NK-92 (cell line): ENCODE results near the gene DPPA3.
"Not testable (repeated sequence)": the region's sequence is repeated elsewhere in the genome, so short reads cannot be mapped to it uniquely, and the experiment has no call there.

Experiments used
- DNase-seq: peaks from one replicate; lab custom pipeline; 2025; ENCODE audit not compliant: unreplicated experiment; lab: John Stamatoyannopoulos, UW

Gene DPPA3

DNA sequence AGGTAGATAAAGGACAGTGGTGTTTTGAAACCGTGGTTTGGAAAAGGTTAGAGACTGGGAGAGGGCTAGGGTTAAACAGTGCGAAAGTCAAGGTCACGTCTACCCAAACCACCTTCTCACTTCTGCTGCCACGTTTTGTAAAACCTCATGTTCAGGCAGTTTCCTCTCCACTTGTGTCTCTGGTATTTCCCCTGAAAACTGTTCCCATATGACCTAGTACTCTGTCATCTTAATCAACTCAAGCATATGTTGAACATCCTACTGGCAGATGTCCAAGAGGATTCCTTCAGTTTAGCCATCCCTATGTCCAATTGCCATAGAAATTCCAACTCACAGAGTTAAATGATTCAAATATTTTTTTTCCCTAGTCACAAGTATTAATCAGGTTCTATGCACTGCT lies 18.5 kb downstream of the DPPA3 start:
- no peak for DNase-seq

DNA sequence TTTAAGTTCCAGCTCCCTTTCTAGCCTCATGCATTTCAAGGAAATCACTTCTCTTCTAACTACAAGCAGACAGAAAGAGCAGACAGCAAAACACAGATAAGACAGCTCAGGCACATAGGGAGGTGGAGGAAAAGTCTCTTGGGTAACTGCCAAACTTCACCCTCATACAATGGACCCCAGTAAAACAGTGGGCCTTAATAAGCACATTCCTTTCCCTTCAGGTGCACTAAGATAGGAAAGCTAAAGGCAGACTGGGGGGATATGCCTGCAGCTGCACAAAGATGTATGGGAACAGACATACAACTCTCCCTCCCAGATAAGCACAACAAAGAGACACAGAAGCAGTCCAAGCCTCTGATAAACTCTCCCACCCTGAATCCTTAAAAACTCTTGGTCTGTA lies 19.8 kb downstream of the DPPA3 start:
- DNase-seq, result not testable (repeated sequence)

DNA sequence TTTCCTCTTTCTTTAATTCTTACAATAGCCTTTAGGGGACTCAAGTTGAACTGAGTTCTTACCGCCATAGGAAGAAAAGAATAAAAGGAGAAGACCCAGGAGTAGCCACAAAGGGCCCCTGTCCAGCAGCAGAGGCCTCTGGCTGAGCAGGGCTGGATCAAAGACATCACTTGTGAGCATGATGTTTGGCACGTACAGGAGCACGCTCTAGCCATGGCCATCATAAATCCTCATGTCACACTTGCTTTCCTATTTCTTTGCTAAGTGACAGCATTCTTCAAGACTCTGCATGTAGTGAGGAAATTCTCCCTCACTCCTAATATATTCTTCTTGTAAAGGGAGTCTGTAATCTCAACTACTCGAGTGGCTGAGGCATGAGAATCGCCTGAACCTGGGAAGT lies 20.3 kb downstream of the DPPA3 start:
- no peak for DNase-seq

DNA sequence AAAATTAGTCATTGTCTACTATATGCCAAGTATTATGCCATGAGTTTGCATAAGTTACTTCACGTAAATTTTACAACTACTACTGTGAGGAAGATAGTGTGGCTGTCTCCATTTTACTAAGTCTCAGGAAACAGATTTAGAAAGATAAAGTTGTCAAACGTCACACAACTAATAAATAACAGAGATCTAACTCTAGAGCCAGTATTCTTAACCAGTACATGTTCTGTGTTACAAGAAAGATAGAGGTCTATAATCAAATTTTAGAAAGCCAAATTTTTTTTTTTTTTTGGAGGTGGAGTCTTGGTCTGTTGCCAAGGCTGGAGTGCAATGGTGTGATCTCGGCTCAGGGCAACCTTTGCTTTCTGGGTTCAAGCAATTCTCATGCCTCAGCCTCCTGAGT lies 21.8 kb downstream of the DPPA3 start:
- no peak for DNase-seq

DNA sequence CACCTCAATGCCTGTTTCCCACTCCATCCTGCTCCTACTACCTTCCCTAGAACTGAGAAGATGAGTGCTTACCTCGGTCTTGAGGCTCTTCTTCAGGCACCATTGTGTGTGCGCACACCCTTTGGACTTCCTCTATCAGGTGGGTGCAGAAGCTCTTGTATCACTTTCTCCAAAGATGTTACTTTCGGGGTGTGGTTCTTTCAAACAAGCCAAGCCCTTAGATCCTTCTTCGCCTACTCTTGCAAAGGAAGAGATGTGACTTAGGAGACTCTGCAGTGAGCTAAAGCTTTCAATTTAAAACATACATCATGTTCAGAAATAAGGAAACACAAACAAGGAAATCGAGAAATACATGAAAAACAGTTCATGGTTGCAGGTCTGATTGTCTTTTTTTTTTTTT lies 36.0 kb downstream of the DPPA3 start, which contains the start of gene CLEC4C:
CLEC4C (minus strand) TSS at position 130 of the 400 bp plus-strand sequence; CDS start at position 103, 27 bp downstream.
- DNase-seq, result no peak

DNA sequence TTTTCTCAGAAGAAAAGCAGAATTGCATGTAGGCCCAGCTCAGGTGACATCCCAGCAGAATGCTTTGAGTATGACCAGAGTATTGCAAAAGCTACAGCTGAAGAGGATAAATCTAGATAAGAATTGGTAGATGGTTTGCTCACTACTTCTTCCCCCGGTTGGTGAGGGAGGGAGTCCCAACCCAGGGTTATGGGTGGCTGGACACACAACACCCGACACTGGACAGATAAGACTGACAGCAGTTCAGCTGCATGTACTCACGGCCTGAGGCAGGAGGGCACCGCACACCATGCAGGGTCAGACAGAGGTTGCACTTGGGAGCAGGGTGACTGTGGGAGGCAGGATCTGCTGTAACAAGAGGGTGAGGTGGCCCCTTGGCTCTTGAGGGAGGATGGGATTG lies 37.6 kb downstream of the DPPA3 start:
- DNase-seq, result no peak

DNA sequence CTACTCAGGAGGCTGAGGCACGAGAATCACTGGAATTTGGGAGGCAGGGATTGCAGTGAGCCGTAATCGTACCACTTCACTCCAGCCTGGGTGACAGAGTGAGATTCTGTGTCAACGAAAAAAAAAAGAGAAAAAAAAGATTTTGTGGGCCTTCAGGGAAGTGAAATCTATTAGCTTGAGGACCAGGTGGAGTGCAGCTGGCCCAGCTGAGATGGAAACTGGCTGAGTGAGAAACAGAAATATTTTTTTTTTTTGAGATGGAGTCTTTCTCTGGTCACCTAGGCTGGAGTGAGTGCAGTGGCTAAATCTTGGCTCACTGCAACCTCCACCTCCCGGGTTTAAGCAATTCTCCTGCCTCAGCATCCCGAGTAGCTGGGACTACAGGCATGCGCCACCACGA lies 38.2 kb downstream of the DPPA3 start:
- no peak for DNase-seq

DNA sequence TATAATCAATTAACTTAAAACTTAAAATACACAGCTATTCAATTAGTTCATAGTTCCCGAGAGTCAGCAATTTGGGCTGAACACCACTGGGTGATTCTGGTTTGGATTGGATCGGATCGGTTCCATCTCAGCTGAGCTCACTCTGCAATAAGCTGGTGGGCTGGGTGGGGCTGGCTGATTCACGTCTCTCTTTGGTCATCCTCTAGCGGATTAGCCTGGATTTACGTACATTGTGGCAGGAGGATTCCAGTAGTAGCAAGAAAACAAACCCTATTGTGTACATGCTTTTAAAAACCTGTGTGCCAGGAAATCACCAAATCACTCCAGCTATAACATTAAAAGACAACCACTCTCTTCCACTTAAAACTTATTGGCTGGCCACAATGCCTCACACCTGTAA lies 39.1 kb downstream of the DPPA3 start:
- no peak for DNase-seq

DNA sequence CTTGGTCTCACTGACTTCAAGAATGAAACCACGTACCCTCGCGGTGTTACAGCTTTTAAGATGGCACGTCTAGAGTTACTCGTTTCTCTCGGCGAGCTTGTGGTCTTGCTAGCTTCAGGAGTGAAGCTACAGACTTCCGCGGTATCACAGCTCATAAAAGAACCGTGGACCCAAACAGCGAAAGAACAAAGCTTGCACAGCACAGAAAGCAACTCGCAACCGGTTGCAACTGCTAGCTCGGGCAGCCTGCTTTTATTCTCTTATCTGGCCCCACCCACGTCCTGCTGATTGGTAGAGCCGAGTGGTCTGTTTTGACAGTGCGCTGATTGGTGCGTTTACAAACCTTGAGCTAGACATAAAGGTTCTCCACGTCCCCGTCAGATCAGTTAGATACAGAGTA lies 40.2 kb downstream of the DPPA3 start:
- no peak for DNase-seq

DNA sequence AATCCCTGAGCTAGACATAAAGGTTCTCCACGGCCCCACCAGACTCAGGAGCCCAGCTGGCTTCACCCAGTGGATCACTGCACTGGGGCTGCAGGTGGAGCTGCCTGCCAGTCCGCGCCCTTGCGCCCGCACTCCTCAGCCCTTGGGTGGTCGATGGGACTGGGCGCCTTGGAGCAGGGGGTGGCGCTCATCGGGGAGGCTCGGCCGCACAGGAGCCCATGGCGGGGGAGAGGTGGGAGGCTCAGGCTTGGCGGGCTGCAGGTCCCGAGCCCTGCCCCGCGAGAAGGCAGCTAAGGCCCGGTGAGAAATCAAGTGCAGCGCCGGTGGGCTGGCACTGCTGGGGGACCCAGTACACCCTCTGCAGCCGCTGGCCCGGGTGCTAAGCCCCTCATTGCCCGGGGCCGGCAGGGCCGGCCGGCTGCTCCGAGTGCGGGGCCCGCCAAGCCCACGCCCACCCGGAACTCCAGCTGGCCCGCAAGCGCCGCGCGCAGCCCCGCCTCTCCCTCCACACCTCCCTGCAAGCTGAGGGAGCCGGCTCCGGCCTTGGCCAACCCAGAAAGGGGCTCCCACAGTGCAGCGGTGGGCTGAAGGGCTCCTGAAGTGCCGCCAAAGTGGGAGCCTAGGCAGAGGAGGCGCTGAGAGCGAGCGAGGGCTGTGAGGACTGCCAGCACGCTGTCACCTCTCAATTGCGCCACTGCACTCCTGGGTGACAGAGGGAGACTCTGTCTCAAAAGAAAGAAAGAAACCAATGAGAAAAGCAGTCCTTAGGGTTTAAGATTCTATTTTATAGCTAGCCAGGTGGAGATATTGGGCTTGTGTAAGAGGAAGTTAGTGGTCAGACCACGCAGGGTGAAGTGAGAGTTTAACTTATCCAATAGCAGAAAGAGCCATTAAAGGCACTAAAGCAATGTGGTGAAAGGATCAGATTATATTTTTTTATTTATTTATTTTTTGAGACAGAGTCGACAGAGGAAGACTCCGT lies 41.0 kb downstream of the DPPA3 start:
- not testable (repeated sequence) for DNase-seq

DNA sequence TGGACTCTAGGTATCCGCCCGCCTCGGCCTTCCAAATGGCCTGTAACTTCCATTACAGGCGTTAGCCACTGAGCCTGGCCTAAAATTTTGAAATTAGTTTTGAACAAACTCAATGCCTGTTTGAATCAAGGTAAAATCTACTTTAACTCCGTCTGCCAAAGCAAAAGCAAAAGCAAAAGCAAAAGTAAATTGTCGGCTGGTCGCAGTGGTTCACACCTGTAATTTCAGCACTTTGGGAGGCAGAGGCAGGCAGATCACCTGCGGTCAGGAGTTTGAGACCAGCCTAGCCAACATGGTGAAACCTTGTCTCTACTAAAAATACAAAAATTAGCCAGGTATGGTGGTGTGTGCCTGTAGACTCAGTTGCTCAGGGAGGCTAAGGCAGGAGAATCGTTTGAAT lies 44.4 kb downstream of the DPPA3 start:
- DNase-seq, result not testable (repeated sequence)

DNA sequence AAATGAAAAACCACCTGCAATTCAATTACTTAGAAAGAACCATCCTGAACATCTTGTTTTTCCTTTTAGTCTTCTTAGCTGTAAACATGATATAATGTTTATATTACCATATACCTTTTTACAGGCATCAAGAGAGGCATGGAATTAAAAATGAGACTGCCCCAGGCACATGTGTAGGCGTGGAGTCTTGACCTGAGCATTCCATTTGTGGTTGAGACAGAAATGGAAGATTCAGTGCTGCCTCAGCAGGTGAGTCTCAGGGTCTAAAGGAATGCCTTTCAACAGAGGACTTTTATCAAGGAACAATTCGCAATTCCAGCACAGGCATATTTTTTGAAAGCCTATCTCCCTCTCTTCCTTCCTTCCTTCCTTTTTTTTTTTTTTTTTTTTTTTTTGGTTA lies 45.8 kb downstream of the DPPA3 start:
- no peak for DNase-seq

DNA sequence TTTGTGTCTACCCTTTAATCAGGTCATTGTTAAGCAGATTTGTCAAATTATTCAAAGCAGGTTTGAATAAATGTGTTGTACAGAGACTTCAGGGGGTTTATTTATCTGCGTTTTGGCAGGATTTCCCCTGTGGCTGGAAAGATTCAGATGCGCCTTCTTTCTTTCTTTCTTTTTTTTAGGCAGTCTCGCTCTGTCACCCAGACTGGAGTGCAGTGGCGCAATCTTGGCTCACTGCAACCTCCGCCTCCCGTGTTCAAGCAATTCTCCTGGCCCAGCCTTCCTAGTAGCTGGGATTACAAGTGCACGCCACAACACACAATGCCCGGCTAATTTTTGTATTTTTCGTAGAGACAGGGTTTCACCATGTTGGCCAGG lies 47.5 kb downstream of the DPPA3 start:
- DNase-seq, result no peak
